ENCODE measurements around the gene KCNQ4. TPM values are rescaled to one million over a fixed set of nuclear protein-coding genes. Genes with fewer than 3 reads are reported as not detected.

The KCNQ4 gene
- total RNA-seq, 1 experiment from 2014 or later, result 0.81 TPM

GRCh38 chr1:40808444-40808843 lies 24.9 kb downstream of the KCNQ4 start:
- ChIA-PET POLR2A (ENCODE audit: unreplicated experiment) (no interaction called here), CTCF (no interaction called here)
- Histone ChIP-seq H3F3A (ENCODE audit: insufficient read depth, low read depth) (peaks cover 4% of the 10 kb centered on the region; the same call in 1 of the 2 replicates), H3K4me1 (replicated peaks; ENCODE audit: insufficient read depth) (no peaks in the 10 kb centered on the region), H3K9me2 (ENCODE audit: insufficient read depth) (no peaks in the 10 kb centered on the region), H2AFZ (no peak overlapping the region), H3K27ac (no peak overlapping the region), H3K27me3 (ENCODE audit: insufficient read depth, low read depth) (peaks cover 5% of the 10 kb centered on the region; the same call in 1 of the 2 replicates), H3K9me3 (ENCODE audit: insufficient read depth, low read depth) (no peaks in the 10 kb centered on the region), H3K4me2 (no peak overlapping the region), H3K36me3 (ENCODE audit: low read depth) (no peaks in the 10 kb centered on the region), H3K79me2 (ENCODE audit: low read depth) (no peaks in the 10 kb centered on the region), H4K20me1 (ENCODE audit: insufficient read depth) (no peaks in the 10 kb centered on the region), H3K4me3 (no peak overlapping the region)
- intact Hi-C loops (cut with micrococcal nuclease; ENCODE audit: unreplicated experiment), result no loop called here
- TF ChIP-seq CTCF (conservative IDR thresholded peaks at IDR 0.05) (no peak), EZH2 (IDR thresholded peaks at IDR 0.05; ENCODE audit: low read depth) (no peak)
- no peak for DNase-seq
- no TSS peak for BruUV-seq (replicated peaks)

DNA sequence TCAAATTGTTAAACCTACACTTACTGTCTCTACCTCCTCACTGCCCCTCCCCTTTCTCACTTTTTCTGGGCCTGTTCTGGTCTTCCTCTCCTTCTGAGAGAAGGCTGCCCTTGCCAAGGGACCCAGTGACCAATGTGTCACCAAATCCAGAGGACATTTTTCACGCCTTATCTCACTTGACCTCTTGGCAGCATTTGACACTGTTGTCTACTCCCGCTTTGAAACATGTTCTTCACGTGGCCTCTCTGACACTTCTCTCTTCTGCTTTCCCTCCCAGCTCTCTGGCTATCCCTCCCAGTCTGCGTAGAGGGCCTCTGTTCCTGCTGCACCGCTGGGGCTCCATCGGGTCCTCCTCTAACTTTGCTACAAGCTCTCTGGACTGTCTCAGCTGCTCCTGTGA lies 25.3 kb downstream of the KCNQ4 start:
- intact Hi-C loops (cut with micrococcal nuclease; ENCODE audit: unreplicated experiment), result no loop called here
- Histone ChIP-seq H3K4me2 (no peak overlapping the region), H3K27ac (no peak overlapping the region), H3K27me3 (ENCODE audit: insufficient read depth, low read depth) (peaks cover 5% of the 10 kb centered on the region; the same call in 1 of the 2 replicates), H2AFZ (no peak overlapping the region), H3K4me1 (replicated peaks; ENCODE audit: insufficient read depth) (no peaks in the 10 kb centered on the region), H4K20me1 (ENCODE audit: insufficient read depth) (no peaks in the 10 kb centered on the region), H3K9me3 (ENCODE audit: insufficient read depth, low read depth) (no peaks in the 10 kb centered on the region), H3F3A (ENCODE audit: insufficient read depth, low read depth) (no peaks in the 10 kb centered on the region; the same call in 1 of the 2 replicates), H3K9me2 (ENCODE audit: insufficient read depth) (no peaks in the 10 kb centered on the region), H3K4me3 (no peak overlapping the region), H3K36me3 (ENCODE audit: low read depth) (no peaks in the 10 kb centered on the region), H3K79me2 (ENCODE audit: low read depth) (no peaks in the 10 kb centered on the region)
- no peak for DNase-seq
- no TSS peak for BruUV-seq (replicated peaks)
- ChIA-PET POLR2A (ENCODE audit: unreplicated experiment) (no interaction called here), CTCF (no interaction called here)
- no peak for TF ChIP-seq EZH2 (IDR thresholded peaks at IDR 0.05; ENCODE audit: low read depth)
- no peak for TF ChIP-seq CTCF (conservative IDR thresholded peaks at IDR 0.05)

GRCh38 chr1:40810927-40811326 lies 27.3 kb downstream of the KCNQ4 start:
- intact Hi-C loops (cut with micrococcal nuclease; ENCODE audit: unreplicated experiment), result no loop called here
- Histone ChIP-seq H3K27ac (no peak overlapping the region), H4K20me1 (ENCODE audit: insufficient read depth) (no peaks in the 10 kb centered on the region), H3K9me3 (ENCODE audit: insufficient read depth, low read depth) (no peaks in the 10 kb centered on the region), H3K79me2 (ENCODE audit: low read depth) (no peaks in the 10 kb centered on the region), H3K4me3 (no peak overlapping the region), H3F3A (ENCODE audit: insufficient read depth, low read depth) (no peaks in the 10 kb centered on the region), H3K9me2 (ENCODE audit: insufficient read depth) (no peaks in the 10 kb centered on the region), H2AFZ (no peak overlapping the region), H3K4me1 (replicated peaks; ENCODE audit: insufficient read depth) (no peaks in the 10 kb centered on the region), H3K27me3 (ENCODE audit: insufficient read depth, low read depth) (peaks cover 5% of the 10 kb centered on the region; the same call in 1 of the 2 replicates), H3K36me3 (ENCODE audit: low read depth) (no peaks in the 10 kb centered on the region), H3K4me2 (no peak overlapping the region)
- no peak for TF ChIP-seq CTCF (conservative IDR thresholded peaks at IDR 0.05)
- no peak for TF ChIP-seq EZH2 (IDR thresholded peaks at IDR 0.05; ENCODE audit: low read depth)
- no TSS peak for BruUV-seq (replicated peaks)
- CTCF ChIA-PET, result interaction anchor here (0.6 kb wide), 1 partner anchor 221 kb away, joined by 3 read pairs; no protein-coding TSS in a partner anchor
- no peak for DNase-seq
- POLR2A ChIA-PET (ENCODE audit: unreplicated experiment), result no interaction called here

All from PC-9 (cell line).